B cell (primary cell): ENCODE data around the gene LYZL2. TPM values are rescaled to one million over a fixed set of nuclear protein-coding genes. Genes with fewer than 3 reads are reported as not detected.
"Not testable (repeated sequence)": the region's sequence is repeated elsewhere in the genome, so short reads cannot be mapped to it uniquely, and the experiment has no call there.

Experiments used
- ATAC-seq: fragments of 200-7000 bp; cut with Tn5 transposase; one replicate; pipeline ENCODE4 v1.10.0; 2021; ENCODE audit warnings: low read depth, mild to moderate bottlenecking, moderate number of reproducible peaks, moderate library complexity
- CTCF ChIA-PET: fragments of 350-600 bp; sonication (Branson Sonifier 250); formaldehyde crosslinking; loops from one replicate; lab custom pipeline; 2021; ENCODE audit warnings: antibody characterized with exemption, inconsistent platforms; lab: Charles Lee
- POLR2A ChIA-PET: fragments of 350-600 bp; sonication (Branson Sonifier 250); formaldehyde crosslinking; loops from one replicate; lab custom pipeline; 2021; ENCODE audit warnings: antibody characterized with exemption; lab: Charles Lee
- DNase-seq: peaks from one replicate; pipeline ENCODE4 v3.0.0; 2013
- H2AFZ ChIP-seq: 2 replicates; pipeline ENCODE4 v1.6.1; 2012; ENCODE audit warnings: mild to moderate bottlenecking, low read depth, low read length; ENCODE audit not compliant: insufficient read depth, poor library complexity, severe bottlenecking
- H3K27ac ChIP-seq, 2 donors: 1 replicate in 1 of 2; 2 replicates in 1 of 2; pipeline ENCODE4 v1.5.1; 2012 to 2013; ENCODE audit warnings: low read length in 2 of 2, mild to moderate bottlenecking in 2 of 2, moderate library complexity in 1 of 2
- H3K27me3 ChIP-seq, 4 experiments: fragments of 200-600 bp in 1 of 4; sonication (generic) in 1 of 4; replicated peaks in 1 of 4; 1 replicate in 2 of 4; 2 replicates in 2 of 4; pipeline versions ENCODE4 v1.6.1 to v1.7.0; 2013 to 2016; ENCODE audit warnings: low read length in 3 of 4, mild to moderate bottlenecking in 2 of 4, mixed read lengths in 1 of 4, moderate library complexity in 1 of 4; ENCODE audit not compliant: insufficient read depth in 4 of 4, control insufficient read depth in 3 of 4; ENCODE audit errors: control extremely low read depth in 1 of 4
- H3K36me3 ChIP-seq, 2 experiments: replicated peaks in 1 of 2; 1 replicate in 1 of 2; 2 replicates in 1 of 2; pipeline versions ENCODE4 v1.6.1 to v1.7.1; 2013; ENCODE audit warnings: low read length in 1 of 2; ENCODE audit not compliant: insufficient read depth in 2 of 2, control insufficient read depth in 1 of 2; ENCODE audit errors: control extremely low read depth in 1 of 2, extremely low read depth in 1 of 2
- H3K4me1 ChIP-seq, 2 donors: fragments of 200-600 bp in 1 of 2; sonication (generic) in 1 of 2; 1 replicate in 1 of 2; 2 replicates in 1 of 2; pipeline versions ENCODE4 v1.5.1 to v1.6.1; 2013 to 2017; ENCODE audit warnings: low read length in 2 of 2; ENCODE audit not compliant: control insufficient read depth in 2 of 2, insufficient read depth in 2 of 2
- H3K4me2 ChIP-seq: replicated peaks from 2 replicates; pipeline ENCODE3; 2012; ENCODE audit warnings: mild to moderate bottlenecking, low read depth, low read length; ENCODE audit not compliant: poor library complexity, severe bottlenecking
- H3K4me3 ChIP-seq, 5 experiments: fragments of 200-600 bp in 1 of 5; sonication (generic) in 1 of 5; 1 replicate in 3 of 5; 2 replicates in 2 of 5; pipeline versions ENCODE4 v1.5.1 to v1.7.0; 2011 to 2016; ENCODE audit warnings: low read length in 4 of 5, mild to moderate bottlenecking in 4 of 5, low read depth in 2 of 5, control low read depth in 1 of 5, moderate library complexity in 1 of 5; ENCODE audit not compliant: insufficient read depth in 1 of 5; ENCODE audit errors: control extremely low read depth in 1 of 5, extremely low read depth in 1 of 5
- H3K79me2 ChIP-seq: fragments of 200-600 bp; sonication (generic); one replicate; pipeline ENCODE4 v1.6.0; 2016; ENCODE audit warnings: low read length; ENCODE audit not compliant: control insufficient read depth, insufficient read depth
- H3K9ac ChIP-seq: fragments of 200-600 bp; sonication (generic); 2 replicates; pipeline ENCODE4 v1.6.1; 2017; ENCODE audit warnings: mild to moderate bottlenecking, low read length, moderate library complexity
- H3K9me3 ChIP-seq, 3 donors: one replicate each; pipeline versions ENCODE4 v1.6.1 to v1.7.1; 2013; ENCODE audit warnings: low read length in 2 of 3; ENCODE audit not compliant: control insufficient read depth in 2 of 3, insufficient read depth in 1 of 3; ENCODE audit errors: control extremely low read depth in 1 of 3
- H4K20me1 ChIP-seq: 2 replicates; pipeline ENCODE4 v1.6.0; 2012; ENCODE audit warnings: mild to moderate bottlenecking, low read length; ENCODE audit not compliant: insufficient read depth, control insufficient read depth, poor library complexity, severe bottlenecking
- H3K27ac Mint-ChIP-seq: one replicate; pipeline ENCODE4 v1.8.0; 2021; ENCODE audit warnings: mixed read lengths
- H3K27me3 Mint-ChIP-seq: one replicate; pipeline ENCODE4 v1.8.0; 2021; ENCODE audit warnings: mixed read lengths
- H3K4me1 Mint-ChIP-seq: one replicate; pipeline ENCODE4 v1.8.0; 2021; ENCODE audit warnings: mixed read lengths
- H3K4me3 Mint-ChIP-seq: one replicate; pipeline ENCODE4 v1.8.0; 2021; ENCODE audit warnings: mixed read lengths
- H3K9me3 Mint-ChIP-seq: one replicate; pipeline ENCODE4 v1.8.0; 2022; ENCODE audit warnings: mixed read lengths; ENCODE audit not compliant: insufficient read depth
- EZH2 ChIP-seq: IDR thresholded peaks from 2 replicates; pipeline ENCODE4 v1.6.1; 2012; ENCODE audit warnings: borderline replicate concordance, low read depth, mild to moderate bottlenecking, moderate library complexity, low read length; ENCODE audit not compliant: insufficient read depth, poor library complexity, severe bottlenecking
- WGBS: methylation state at CpG from one replicate; pipeline ENCODE4 v1.1.5; 2013; ENCODE audit warnings: missing lambda C conversion rate; ENCODE audit not compliant: insufficient coverage; 5-methylcytosine and 5-hydroxymethylcytosine counted together
- intact Hi-C: fragments of 100-400 bp; cut with micrococcal nuclease; formaldehyde crosslinking; loops from one replicate; pipeline ENCODE4 v1.10.0; 2022
- polyA plus RNA-seq: library from polyadenylated mRNA; depleted of rRNA; stranded (reverse); fragments of >200 nt; gene quantifications from 2 replicates; pipeline ENCODE4 v1.2.3, GENCODE V29; 2012
- total RNA-seq, 2 donors: library from RNA; stranded (reverse); fragments of 120-200 nt in 1 of 2; gene quantifications; 1 replicate in 1 of 2; 2 replicates in 1 of 2; pipeline versions ENCODE4 v1.2.3 to v1.2.4, GENCODE V29; 2013 to 2022
- TF ChIP-seq, protein P1 (sequence below): fragments of 200-600 bp; IDR thresholded peaks from one replicate; pipeline ENCODE4 v1.8.0; 2022; ENCODE audit warnings: antibody characterized with exemption, mild to moderate bottlenecking

The LYZL2 gene
- total and polyA plus RNA-seq, 2 donors (not counting 1 experiment from before 2014, with no cell fraction given), result not detected

DNA sequence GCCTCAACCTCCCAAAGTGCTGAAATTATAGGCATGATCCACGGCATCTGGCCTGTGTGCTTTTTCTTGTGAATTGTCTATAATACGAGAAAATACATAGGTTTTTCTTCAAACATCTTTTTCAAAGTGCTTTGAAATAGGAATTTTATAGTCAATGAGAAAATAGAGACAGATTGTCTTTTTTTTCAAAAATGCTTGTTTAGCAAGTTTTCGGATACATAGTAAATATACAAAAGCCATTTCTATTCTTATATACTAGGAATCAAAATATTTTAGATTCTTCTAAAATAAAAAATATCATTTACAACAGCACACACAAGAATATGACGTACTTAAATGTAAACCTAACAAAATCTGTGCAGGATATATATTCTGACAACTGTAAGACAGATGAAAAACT is 1.6 kb upstream of the LYZL2 start:
- intact Hi-C loops, result no loop called here
- Histone ChIP-seq H3K9me3 (no peaks in the 10 kb centered on the region), H3K9ac (no peak overlapping the region), H2AFZ (no peak overlapping the region), H3K4me3 (no peak overlapping the region), H3K79me2 (no peaks in the 10 kb centered on the region), H3K36me3 (no peaks in the 10 kb centered on the region), H3K4me1 (no peaks in the 10 kb centered on the region), H3K27ac (no peak overlapping the region), H3K27me3 (peaks cover 0 to 6% (median under 1%) of the 10 kb centered on the region in 4 experiments), H3K4me2 (no peak overlapping the region), H4K20me1 (no peaks in the 10 kb centered on the region)
- no peaks in the 10 kb centered on the region for H3K9me3 Mint-ChIP-seq
- POLR2A ChIA-PET, result no interaction called here
- no peak overlapping the region for H3K4me3 Mint-ChIP-seq
- ATAC-seq (no peak), DNase-seq (no peak)
- no peaks in the 10 kb centered on the region for H3K4me1 Mint-ChIP-seq
- CTCF ChIA-PET, result interaction anchor here (3.3 kb wide), 1 partner anchor 8 kb away, joined by 23 read pairs; no protein-coding TSS in a partner anchor
- no peak overlapping the region for H3K27ac Mint-ChIP-seq
- TF ChIP-seq EZH2, result no peak
- TF ChIP-seq, protein P1, sequence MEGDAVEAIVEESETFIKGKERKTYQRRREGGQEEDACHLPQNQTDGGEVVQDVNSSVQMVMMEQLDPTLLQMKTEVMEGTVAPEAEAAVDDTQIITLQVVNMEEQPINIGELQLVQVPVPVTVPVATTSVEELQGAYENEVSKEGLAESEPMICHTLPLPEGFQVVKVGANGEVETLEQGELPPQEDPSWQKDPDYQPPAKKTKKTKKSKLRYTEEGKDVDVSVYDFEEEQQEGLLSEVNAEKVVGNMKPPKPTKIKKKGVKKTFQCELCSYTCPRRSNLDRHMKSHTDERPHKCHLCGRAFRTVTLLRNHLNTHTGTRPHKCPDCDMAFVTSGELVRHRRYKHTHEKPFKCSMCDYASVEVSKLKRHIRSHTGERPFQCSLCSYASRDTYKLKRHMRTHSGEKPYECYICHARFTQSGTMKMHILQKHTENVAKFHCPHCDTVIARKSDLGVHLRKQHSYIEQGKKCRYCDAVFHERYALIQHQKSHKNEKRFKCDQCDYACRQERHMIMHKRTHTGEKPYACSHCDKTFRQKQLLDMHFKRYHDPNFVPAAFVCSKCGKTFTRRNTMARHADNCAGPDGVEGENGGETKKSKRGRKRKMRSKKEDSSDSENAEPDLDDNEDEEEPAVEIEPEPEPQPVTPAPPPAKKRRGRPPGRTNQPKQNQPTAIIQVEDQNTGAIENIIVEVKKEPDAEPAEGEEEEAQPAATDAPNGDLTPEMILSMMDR, result no peak
- peaks cover 34% of the 10 kb centered on the region for H3K27me3 Mint-ChIP-seq
- WGBS, result no CpG with 5 or more reads among the region's 4 CpGs

DNA sequence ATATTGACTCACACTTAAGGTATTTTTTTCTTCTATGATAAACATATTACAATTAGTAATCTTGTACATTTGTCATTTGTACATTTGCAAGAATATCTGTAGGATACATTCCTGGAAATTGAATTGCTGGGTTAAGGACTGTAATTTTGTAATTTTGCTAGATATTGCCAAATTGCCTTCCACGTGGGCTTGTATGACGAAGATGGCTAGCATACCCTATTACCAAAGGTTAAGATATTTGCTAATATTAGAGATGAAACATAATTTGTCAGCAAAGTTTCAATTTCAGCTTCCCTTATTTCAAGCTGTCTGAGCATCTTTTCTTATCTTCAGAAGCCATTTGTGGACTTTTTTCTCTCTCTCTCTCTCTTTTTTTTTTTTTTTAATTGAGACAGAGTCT is 1.0 kb upstream of the LYZL2 start:
- intact Hi-C loops, result no loop called here
- Histone ChIP-seq H2AFZ (no peak overlapping the region), H4K20me1 (no peaks in the 10 kb centered on the region), H3K36me3 (no peaks in the 10 kb centered on the region), H3K9ac (no peak overlapping the region), H3K79me2 (no peaks in the 10 kb centered on the region), H3K4me2 (no peak overlapping the region), H3K4me1 (no peaks in the 10 kb centered on the region), H3K9me3 (no peaks in the 10 kb centered on the region), H3K4me3 (no peak overlapping the region), H3K27me3 (peaks cover 0 to 6% (median 0%) of the 10 kb centered on the region in 4 experiments), H3K27ac (no peak overlapping the region)
- DNase-seq, result no peak
- no peak for TF ChIP-seq EZH2
- TF ChIP-seq, protein P1, result no peak
- Mint-ChIP-seq H3K4me3 (no peak overlapping the region), H3K9me3 (no peaks in the 10 kb centered on the region), H3K27ac (no peak overlapping the region), H3K27me3 (peaks cover 30% of the 10 kb centered on the region), H3K4me1 (no peaks in the 10 kb centered on the region)
- CTCF ChIA-PET, result interaction anchor here (3.3 kb wide), 1 partner anchor 9 kb away, joined by 23 read pairs; no protein-coding TSS in a partner anchor
- no peak for ATAC-seq
- WGBS, result no CpG with 5 or more reads among the region's 2 CpGs
- POLR2A ChIA-PET, result no interaction called here

DNA sequence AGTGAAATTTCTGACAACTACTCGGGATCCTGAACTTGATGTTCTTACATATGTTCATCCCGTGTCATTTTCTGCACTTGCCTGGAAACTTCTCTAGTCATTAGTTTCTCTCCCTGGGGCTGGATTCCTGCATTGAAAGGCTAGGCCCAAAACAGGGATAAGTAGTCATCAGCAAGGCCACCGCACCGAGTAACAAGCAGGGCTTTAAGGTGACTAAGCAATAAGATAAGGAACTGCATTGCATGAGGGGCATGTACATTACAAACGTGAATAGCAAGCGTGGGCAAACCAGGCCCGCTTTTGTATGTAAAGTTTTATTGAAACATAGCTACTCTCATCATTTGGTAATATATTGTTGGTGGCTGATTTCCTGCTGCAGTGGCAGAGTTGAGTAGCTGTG is 977 bp downstream of the LYZL2 start:
- H4K20me1 ChIP-seq, CTCF ChIA-PET, H3K4me2 ChIP-seq, DNase-seq, H3K79me2 ChIP-seq, H3K4me3 Mint-ChIP-seq, POLR2A ChIA-PET, H3K9ac ChIP-seq, ATAC-seq, H3K9me3 ChIP-seq, H3K4me1 Mint-ChIP-seq, H2AFZ ChIP-seq, H3K4me3 ChIP-seq, H3K36me3 ChIP-seq, H3K4me1 ChIP-seq, intact Hi-C loops, H3K27ac ChIP-seq, H3K27me3 ChIP-seq, H3K27ac Mint-ChIP-seq, H3K9me3 Mint-ChIP-seq: not testable (repeated sequence)
- no CpG with 5 or more reads among the region's 7 CpGs for WGBS
- H3K27me3 Mint-ChIP-seq, result peaks cover 31% of the 10 kb centered on the region
